ENCODE measurements around the gene ARID3B.

The ARID3B gene

DNA sequence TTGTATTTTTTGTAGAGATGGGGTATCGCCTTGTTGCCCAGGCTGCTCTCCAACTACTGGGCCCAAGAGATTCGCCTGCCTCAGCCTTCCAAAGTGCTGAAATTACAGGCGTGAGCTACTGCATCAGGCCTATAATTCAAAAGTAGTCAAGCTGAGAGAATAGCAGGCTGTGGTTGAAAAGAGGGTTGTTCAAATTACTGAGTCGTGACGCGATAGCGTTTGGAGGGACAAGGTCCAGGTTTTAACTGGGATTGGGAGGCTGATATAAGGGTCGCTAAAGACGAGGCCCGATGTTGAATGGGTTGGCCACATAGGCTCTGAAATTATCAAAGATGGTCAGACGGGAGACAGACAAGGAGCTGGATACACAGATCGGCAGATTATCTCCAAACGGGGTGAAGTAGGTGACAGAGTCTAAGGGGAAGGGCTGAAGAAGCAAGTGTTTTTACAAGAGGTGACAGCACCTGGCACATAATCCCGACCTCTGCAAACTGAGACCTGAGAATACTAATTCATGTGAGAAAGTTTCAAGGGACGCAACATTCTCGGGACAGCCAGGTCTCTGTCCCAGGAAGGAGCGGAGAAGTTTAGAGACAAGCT, 759 bp upstream of the ARID3B start:
- H3K4me3 ChIP-seq (ENCODE audit: low read length): peak overlapping the region; percentile 98
- H3K27ac ChIP-seq (ENCODE audit: low read depth, low read length): peak overlapping the region; percentile 56
- peaks cover 2% of the 10 kb centered on the region for H3K36me3 ChIP-seq (ENCODE audit: control insufficient read depth, insufficient read depth, low read length)
- peaks cover 11% of the 10 kb centered on the region for H3K4me1 ChIP-seq (ENCODE audit: control insufficient read depth, insufficient read depth, low read length)
- peak overlapping the region; percentile 89 for H3K9ac ChIP-seq (ENCODE audit: low read length)
- no peaks in the 10 kb centered on the region for H3K27me3 ChIP-seq (ENCODE audit: control insufficient read depth, insufficient read depth, low read length)

DNA sequence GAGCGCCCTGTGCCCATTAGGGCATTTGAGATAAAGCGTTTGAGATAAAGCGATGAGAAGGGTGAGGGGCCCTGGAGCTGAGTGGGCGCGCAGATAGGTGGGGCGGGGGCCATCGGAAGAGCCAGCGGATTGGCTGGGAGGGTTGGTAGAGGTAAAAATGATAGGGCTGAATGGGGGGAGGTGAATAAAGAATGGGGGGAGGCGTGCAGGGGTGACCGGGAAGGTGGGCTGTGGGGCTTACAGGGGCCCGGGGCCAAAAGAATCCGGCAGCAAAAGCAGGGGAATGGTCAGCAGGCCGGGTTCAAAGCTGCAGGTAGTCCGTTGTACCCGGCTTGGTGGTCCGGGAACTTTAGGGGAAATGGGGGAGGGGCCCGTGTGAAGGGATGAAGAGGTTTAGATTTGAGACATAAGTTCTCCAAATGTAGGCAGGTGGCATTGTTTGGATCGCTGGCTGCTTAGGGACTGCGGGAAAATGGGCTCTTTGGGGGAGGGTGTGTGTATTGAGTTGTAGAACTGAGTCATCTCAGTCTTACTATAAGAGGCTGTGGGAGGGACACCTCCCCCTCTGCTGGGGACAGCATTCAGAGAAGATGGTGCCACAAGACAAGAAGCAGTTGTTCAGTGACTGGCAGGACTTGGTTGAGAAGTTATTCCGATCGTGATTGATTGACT, 610 bp downstream of the ARID3B start:
- H3K4me1 ChIP-seq (ENCODE audit: control insufficient read depth, insufficient read depth, low read length): peaks cover 22% of the 10 kb centered on the region
- peak overlapping the region; percentile 68 for H3K9ac ChIP-seq (ENCODE audit: low read length)
- peak overlapping the region; percentile 51 for H3K27ac ChIP-seq (ENCODE audit: low read depth, low read length)
- H3K4me3 ChIP-seq (ENCODE audit: low read length): peak overlapping the region; percentile 92
- H3K27me3 ChIP-seq (ENCODE audit: control insufficient read depth, insufficient read depth, low read length): no peaks in the 10 kb centered on the region
- H3K36me3 ChIP-seq (ENCODE audit: control insufficient read depth, insufficient read depth, low read length): peaks cover 2% of the 10 kb centered on the region

GRCh38 chr15:74542166-74543042, 1.4 kb downstream of the ARID3B start:
- Histone ChIP-seq H3K9ac (ENCODE audit: low read length) (no peak overlapping the region), H3K27me3 (ENCODE audit: control insufficient read depth, insufficient read depth, low read length) (no peaks in the 10 kb centered on the region), H3K4me3 (ENCODE audit: low read length) (peak overlapping the region; percentile 92), H3K4me1 (ENCODE audit: control insufficient read depth, insufficient read depth, low read length) (peaks cover 22% of the 10 kb centered on the region), H3K36me3 (ENCODE audit: control insufficient read depth, insufficient read depth, low read length) (peaks cover 2% of the 10 kb centered on the region), H3K27ac (ENCODE audit: low read depth, low read length) (no peak overlapping the region)

DNA sequence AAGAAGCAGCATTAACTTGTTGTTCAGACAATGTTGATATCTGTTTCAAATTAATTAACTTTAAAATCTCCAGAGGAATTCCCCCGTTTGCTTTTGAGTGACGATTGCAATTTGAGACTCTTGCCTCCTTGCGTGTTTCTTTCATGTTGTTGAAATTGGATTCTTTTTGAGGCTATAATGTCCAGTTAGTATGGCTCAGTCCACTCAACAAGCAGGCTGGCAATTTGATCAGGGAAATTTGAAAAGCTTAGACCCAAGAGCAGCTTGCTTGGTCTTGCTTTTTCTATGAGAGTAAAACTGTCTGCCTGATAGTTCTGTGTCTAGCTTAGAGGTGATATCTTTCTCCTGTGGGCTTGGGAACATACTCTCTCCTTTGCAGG, 2.0 kb downstream of the ARID3B start:
- peaks cover 2% of the 10 kb centered on the region for H3K36me3 ChIP-seq (ENCODE audit: control insufficient read depth, insufficient read depth, low read length)
- H3K9ac ChIP-seq (ENCODE audit: low read length): no peak overlapping the region
- no peak overlapping the region for H3K4me3 ChIP-seq (ENCODE audit: low read length)
- no peaks in the 10 kb centered on the region for H3K27me3 ChIP-seq (ENCODE audit: control insufficient read depth, insufficient read depth, low read length)
- H3K4me1 ChIP-seq (ENCODE audit: control insufficient read depth, insufficient read depth, low read length): peaks cover 22% of the 10 kb centered on the region
- no peak overlapping the region for H3K27ac ChIP-seq (ENCODE audit: low read depth, low read length)

GRCh38 chr15:74543583-74543982, 2.6 kb downstream of the ARID3B start:
- H3K9ac ChIP-seq (ENCODE audit: low read length): no peak overlapping the region
- no peak overlapping the region for H3K27ac ChIP-seq (ENCODE audit: low read depth, low read length)
- peaks cover 2% of the 10 kb centered on the region for H3K36me3 ChIP-seq (ENCODE audit: control insufficient read depth, insufficient read depth, low read length)
- H3K4me1 ChIP-seq (ENCODE audit: control insufficient read depth, insufficient read depth, low read length): peaks cover 22% of the 10 kb centered on the region
- H3K4me3 ChIP-seq (ENCODE audit: low read length): no peak overlapping the region
- H3K27me3 ChIP-seq (ENCODE audit: control insufficient read depth, insufficient read depth, low read length): no peaks in the 10 kb centered on the region

- peaks cover 19% of the 10 kb centered on the region for H3K4me1 ChIP-seq (ENCODE audit: control insufficient read depth, insufficient read depth, low read length)
- peaks cover 2% of the 10 kb centered on the region for H3K36me3 ChIP-seq (ENCODE audit: control insufficient read depth, insufficient read depth, low read length)
- H3K27ac ChIP-seq (ENCODE audit: low read depth, low read length): no peak overlapping the region
- no peak overlapping the region for H3K9ac ChIP-seq (ENCODE audit: low read length)
- no peak overlapping the region for H3K4me3 ChIP-seq (ENCODE audit: low read length)
- no peaks in the 10 kb centered on the region for H3K27me3 ChIP-seq (ENCODE audit: control insufficient read depth, insufficient read depth, low read length)
Observed at GRCh38 chr15:74545086-74545485, 4.1 kb downstream of the ARID3B start.

GRCh38 chr15:74545776-74546656, 5.0 kb downstream of the ARID3B start:
- peaks cover 16% of the 10 kb centered on the region for H3K4me1 ChIP-seq (ENCODE audit: control insufficient read depth, insufficient read depth, low read length)
- H3K36me3 ChIP-seq (ENCODE audit: control insufficient read depth, insufficient read depth, low read length): peaks cover 2% of the 10 kb centered on the region
- no peak overlapping the region for H3K27ac ChIP-seq (ENCODE audit: low read depth, low read length)
- no peak overlapping the region for H3K9ac ChIP-seq (ENCODE audit: low read length)
- H3K4me3 ChIP-seq (ENCODE audit: low read length): no peak overlapping the region
- no peaks in the 10 kb centered on the region for H3K27me3 ChIP-seq (ENCODE audit: control insufficient read depth, insufficient read depth, low read length)

- no peak overlapping the region for H3K27ac ChIP-seq (ENCODE audit: low read depth, low read length)
- H3K4me1 ChIP-seq (ENCODE audit: control insufficient read depth, insufficient read depth, low read length): peaks cover 11% of the 10 kb centered on the region
- no peak overlapping the region for H3K9ac ChIP-seq (ENCODE audit: low read length)
- H3K4me3 ChIP-seq (ENCODE audit: low read length): no peak overlapping the region
- H3K27me3 ChIP-seq (ENCODE audit: control insufficient read depth, insufficient read depth, low read length): no peaks in the 10 kb centered on the region
- H3K36me3 ChIP-seq (ENCODE audit: control insufficient read depth, insufficient read depth, low read length): peaks cover 5% of the 10 kb centered on the region
Observed at GRCh38 chr15:74547616-74548015, 6.6 kb downstream of the ARID3B start.

DNA sequence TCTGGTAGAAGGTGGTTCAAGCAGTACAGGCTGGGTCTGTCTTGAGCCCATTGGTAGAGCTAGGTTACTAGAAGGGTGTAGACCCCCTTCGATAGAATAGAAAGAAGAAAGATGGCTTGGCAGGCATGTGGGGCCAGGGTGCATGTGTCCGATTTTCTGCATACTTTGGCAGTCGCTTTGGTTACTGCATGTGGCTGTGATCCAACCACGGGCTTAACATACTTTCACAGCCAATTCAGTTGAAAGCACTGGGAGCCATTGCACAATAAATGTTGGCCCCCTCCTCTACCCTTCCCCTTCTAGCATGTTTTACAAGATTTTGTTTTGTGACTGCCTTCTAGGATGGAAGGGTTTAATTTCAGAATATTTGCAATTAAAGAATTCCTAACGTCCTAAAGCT, 7.2 kb downstream of the ARID3B start:
- Histone ChIP-seq H3K4me3 (ENCODE audit: low read length) (no peak overlapping the region), H3K36me3 (ENCODE audit: control insufficient read depth, insufficient read depth, low read length) (peaks cover 5% of the 10 kb centered on the region), H3K27ac (ENCODE audit: low read depth, low read length) (no peak overlapping the region), H3K9ac (ENCODE audit: low read length) (no peak overlapping the region), H3K27me3 (ENCODE audit: control insufficient read depth, insufficient read depth, low read length) (no peaks in the 10 kb centered on the region), H3K4me1 (ENCODE audit: control insufficient read depth, insufficient read depth, low read length) (peaks cover 11% of the 10 kb centered on the region)

DNA sequence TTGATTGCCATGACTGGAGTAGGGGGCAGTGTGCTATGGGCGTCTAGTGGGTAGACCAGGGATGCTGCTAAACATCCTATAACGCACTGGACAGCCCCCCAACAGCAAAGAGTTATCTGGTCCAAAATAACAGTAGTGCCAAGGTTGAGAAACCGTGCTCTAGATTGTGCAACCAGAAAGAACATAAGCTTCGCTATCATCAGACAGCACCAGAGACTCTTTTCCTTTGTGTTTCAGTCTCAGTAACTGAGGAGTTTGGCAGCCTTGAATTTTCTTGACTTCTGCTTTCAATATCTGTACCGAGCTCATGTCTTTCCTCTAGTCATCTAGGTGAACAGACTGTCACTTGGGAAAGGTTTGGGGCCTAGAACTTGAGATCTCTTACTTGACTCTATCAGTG, 8.8 kb downstream of the ARID3B start:
- no peak overlapping the region for H3K4me3 ChIP-seq (ENCODE audit: low read length)
- no peaks in the 10 kb centered on the region for H3K27me3 ChIP-seq (ENCODE audit: control insufficient read depth, insufficient read depth, low read length)
- H3K9ac ChIP-seq (ENCODE audit: low read length): no peak overlapping the region
- H3K4me1 ChIP-seq (ENCODE audit: control insufficient read depth, insufficient read depth, low read length): peaks cover 11% of the 10 kb centered on the region
- no peak overlapping the region for H3K27ac ChIP-seq (ENCODE audit: low read depth, low read length)
- peaks cover 3% of the 10 kb centered on the region for H3K36me3 ChIP-seq (ENCODE audit: control insufficient read depth, insufficient read depth, low read length)

DNA sequence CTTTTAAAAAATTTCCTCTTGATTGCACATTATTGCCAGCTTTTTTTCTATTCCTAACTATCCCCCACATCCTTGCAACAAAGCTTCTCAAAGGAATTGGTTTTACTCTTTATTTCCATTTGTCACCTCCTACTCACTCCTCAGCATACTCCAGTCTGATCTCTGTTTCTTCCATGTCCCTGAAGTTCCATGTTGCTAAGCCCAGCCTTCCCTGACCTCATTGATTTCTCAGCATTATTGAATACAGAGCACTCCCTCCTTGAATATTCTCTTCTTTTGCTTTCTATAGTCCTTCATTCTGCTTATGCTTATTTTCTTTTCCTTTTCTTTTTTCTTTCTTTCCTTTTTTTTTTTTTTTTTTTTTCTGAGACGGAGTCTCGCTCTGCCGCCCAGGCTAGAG, 10.7 kb downstream of the ARID3B start:
- H3K4me3 ChIP-seq (ENCODE audit: low read length): no peak overlapping the region
- H3K27ac ChIP-seq (ENCODE audit: low read depth, low read length): no peak overlapping the region
- no peaks in the 10 kb centered on the region for H3K27me3 ChIP-seq (ENCODE audit: control insufficient read depth, insufficient read depth, low read length)
- no peak overlapping the region for H3K9ac ChIP-seq (ENCODE audit: low read length)
- H3K36me3 ChIP-seq (ENCODE audit: control insufficient read depth, insufficient read depth, low read length): peaks cover 3% of the 10 kb centered on the region
- no peaks in the 10 kb centered on the region for H3K4me1 ChIP-seq (ENCODE audit: control insufficient read depth, insufficient read depth, low read length)

Data from rectal smooth muscle tissue (tissue), 1 donor.